Loucy (cell line): Measurements from ENCODE around the gene CCL25.

Experiments
- CTCF ChIP-seq: fragments of 200-600 bp; sonication (generic); conservative IDR thresholded peaks from 2 replicates; pipeline ENCODE4 v1.5.1; 2014; ENCODE audit warnings: mild to moderate bottlenecking, antibody characterized with exemption, low read length
- EZH2phosphoT487 ChIP-seq: fragments of 200-600 bp; IDR thresholded peaks from 2 replicates; pipeline ENCODE4 v1.6.1; 2018; ENCODE audit warnings: antibody characterized with exemption, mild to moderate bottlenecking, moderate library complexity, borderline replicate concordance

DNA sequence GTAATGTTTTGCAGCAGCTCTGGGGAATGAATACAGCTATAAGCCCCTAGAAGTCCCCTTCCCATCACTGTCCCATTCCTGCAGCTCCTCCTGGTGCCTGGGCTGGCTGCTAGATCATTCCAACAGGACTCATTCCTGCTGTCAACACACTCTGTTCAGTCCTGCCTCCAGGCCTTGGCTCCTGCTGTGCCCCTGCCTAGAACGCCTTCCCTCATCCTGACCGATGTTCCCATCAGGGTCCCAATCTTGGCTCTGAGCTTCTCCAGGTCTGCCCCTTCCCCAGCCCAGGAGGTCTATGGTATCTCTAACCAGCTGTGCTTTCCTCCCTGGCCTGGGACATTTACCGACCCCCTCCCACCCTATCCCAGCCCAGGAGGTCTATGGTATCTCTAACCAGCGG, 48.8 kb downstream of the CCL25 start:
- TF ChIP-seq EZH2phosphoT487, result no peak
- no peak for TF ChIP-seq CTCF
